GM18520 (cell line): Measurements from ENCODE around the gene SDHAF1.
"Not testable (repeated sequence)": the region's sequence is repeated elsewhere in the genome, so short reads cannot be mapped to it uniquely, and the experiment has no call there.

Experiments
- ATAC-seq: cut with Tn5 transposase; IDR thresholded peaks from one replicate; pipeline ENCODE4 v1.9.1; 2021; ENCODE audit not compliant: unreplicated experiment

SDHAF1 gene

GRCh38 chr19:35995048-35995993 is at the start of gene SDHAF1:
SDHAF1 (plus strand) TSS chr19:35995188; CDS start chr19:35995275, 87 bp downstream.
- ATAC-seq = peak; percentile 80

- ATAC-seq = no peak
Measured at GRCh38 chr19:35946203-35946602, 48.8 kb upstream of the SDHAF1 start.

GRCh38 chr19:35949131-35949530 is 45.9 kb upstream of the SDHAF1 start:
- no peak for ATAC-seq

GRCh38 chr19:35955881-35956634 is 38.9 kb upstream of the SDHAF1 start:
- no peak for ATAC-seq

GRCh38 chr19:35957411-35957810 is 37.6 kb upstream of the SDHAF1 start:
- not testable (repeated sequence) for ATAC-seq

- ATAC-seq = no peak
Measured at GRCh38 chr19:35958660-35959039, 36.3 kb upstream of the SDHAF1 start.

- no peak for ATAC-seq
Measured at GRCh38 chr19:35959040-35959967, 35.7 kb upstream of the SDHAF1 start.

GRCh38 chr19:35959968-35960320 is 35.0 kb upstream of the SDHAF1 start:
- ATAC-seq = no peak

- ATAC-seq = no peak
Measured at GRCh38 chr19:35960432-35960972, 34.5 kb upstream of the SDHAF1 start.

GRCh38 chr19:35963514-35963913 is 31.5 kb upstream of the SDHAF1 start:
- ATAC-seq = no peak

- no peak for ATAC-seq
Measured at GRCh38 chr19:35966771-35967170, 28.2 kb upstream of the SDHAF1 start.

- ATAC-seq = no peak
Measured at GRCh38 chr19:35973487-35973886, 21.5 kb upstream of the SDHAF1 start.

- ATAC-seq = no peak
Measured at GRCh38 chr19:35975608-35976214, 19.3 kb upstream of the SDHAF1 start.

- no peak for ATAC-seq
Measured at GRCh38 chr19:35977446-35978222, 17.4 kb upstream of the SDHAF1 start.

- ATAC-seq = no peak
Measured at GRCh38 chr19:35978271-35978670, 16.7 kb upstream of the SDHAF1 start.

GRCh38 chr19:35978832-35979365 is 16.1 kb upstream of the SDHAF1 start:
- ATAC-seq = no peak

- not testable (repeated sequence) for ATAC-seq
Measured at GRCh38 chr19:35980997-35981396, 14.0 kb upstream of the SDHAF1 start.

GRCh38 chr19:35983177-35983576 is 11.8 kb upstream of the SDHAF1 start:
- ATAC-seq = no peak

GRCh38 chr19:35986111-35986510 is 8.9 kb upstream of the SDHAF1 start:
- ATAC-seq = no peak
